ENCODE data around the gene LYL1. TPM values are rescaled to one million over a fixed set of nuclear protein-coding genes. Genes with fewer than 3 reads are reported as not detected.

The LYL1 gene
- total RNA-seq, 3 donors from 2014 or later (not counting 1 experiment from before 2014, with no cell fraction given) = 2.0 to 7.7 (median 6.7) TPM

DNA sequence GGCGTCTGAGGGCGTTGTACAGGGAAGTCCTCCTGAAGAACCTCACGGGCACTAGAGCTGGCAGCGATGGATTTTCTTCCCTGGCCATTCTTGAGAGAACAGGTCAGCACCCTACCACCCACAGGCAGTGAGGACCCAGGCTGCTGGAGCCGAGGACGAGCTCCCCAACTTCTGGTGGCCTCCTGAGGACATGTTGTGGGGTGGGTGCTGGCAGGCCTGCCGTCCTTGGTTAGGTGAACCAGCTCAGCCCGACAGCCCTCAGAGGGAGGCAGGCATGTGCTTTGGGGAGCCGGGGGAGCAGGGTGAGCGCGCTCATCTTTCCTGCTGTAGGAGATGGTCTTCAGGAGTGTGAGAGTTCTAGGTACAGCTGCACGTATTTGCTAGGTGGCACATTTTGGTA is 15.4 kb downstream of the LYL1 start:
- no peaks in the 10 kb centered on the region for H3K36me3 Mint-ChIP-seq
- peaks cover 0 to 21% of the 10 kb centered on the region in 2 donors for H3K27me3 Mint-ChIP-seq (ENCODE audit: low read depth in 2 of 2)
- no peaks in the 10 kb centered on the region for H3K36me3 ChIP-seq (ENCODE audit: control insufficient read depth, insufficient read depth, low read length)
- WGBS (ENCODE audit: insufficient coverage) = 93% methylated on average over 11 of the region's 12 CpGs
- no peaks in the 10 kb centered on the region for H3K9me3 ChIP-seq (ENCODE audit: control insufficient read depth, insufficient read depth, low read length)
- no peak overlapping the region for H3K27ac ChIP-seq (ENCODE audit: low read length)
- no peaks in the 10 kb centered on the region for H3K9me3 Mint-ChIP-seq
- TF ChIP-seq, protein P1, sequence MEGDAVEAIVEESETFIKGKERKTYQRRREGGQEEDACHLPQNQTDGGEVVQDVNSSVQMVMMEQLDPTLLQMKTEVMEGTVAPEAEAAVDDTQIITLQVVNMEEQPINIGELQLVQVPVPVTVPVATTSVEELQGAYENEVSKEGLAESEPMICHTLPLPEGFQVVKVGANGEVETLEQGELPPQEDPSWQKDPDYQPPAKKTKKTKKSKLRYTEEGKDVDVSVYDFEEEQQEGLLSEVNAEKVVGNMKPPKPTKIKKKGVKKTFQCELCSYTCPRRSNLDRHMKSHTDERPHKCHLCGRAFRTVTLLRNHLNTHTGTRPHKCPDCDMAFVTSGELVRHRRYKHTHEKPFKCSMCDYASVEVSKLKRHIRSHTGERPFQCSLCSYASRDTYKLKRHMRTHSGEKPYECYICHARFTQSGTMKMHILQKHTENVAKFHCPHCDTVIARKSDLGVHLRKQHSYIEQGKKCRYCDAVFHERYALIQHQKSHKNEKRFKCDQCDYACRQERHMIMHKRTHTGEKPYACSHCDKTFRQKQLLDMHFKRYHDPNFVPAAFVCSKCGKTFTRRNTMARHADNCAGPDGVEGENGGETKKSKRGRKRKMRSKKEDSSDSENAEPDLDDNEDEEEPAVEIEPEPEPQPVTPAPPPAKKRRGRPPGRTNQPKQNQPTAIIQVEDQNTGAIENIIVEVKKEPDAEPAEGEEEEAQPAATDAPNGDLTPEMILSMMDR (IDR thresholded peaks at IDR 0.05) = no peak
- DNase-seq = no peak
- ATAC-seq = no peak
- H3K27me3 ChIP-seq (ENCODE audit: control insufficient read depth, insufficient read depth, low read length) = no peaks in the 10 kb centered on the region
- intact Hi-C loops (cut with micrococcal nuclease) = no loop called here
- no peaks in the 10 kb centered on the region for H3K4me1 ChIP-seq (ENCODE audit: control insufficient read depth, insufficient read depth, low read length)
- H3K4me3 ChIP-seq (ENCODE audit: low read length) = no peak overlapping the region
- no peak overlapping the region for H3K4me3 Mint-ChIP-seq
- H3K4me1 Mint-ChIP-seq = no peaks in the 10 kb centered on the region
- H3K27ac Mint-ChIP-seq = no peak overlapping the region

DNA sequence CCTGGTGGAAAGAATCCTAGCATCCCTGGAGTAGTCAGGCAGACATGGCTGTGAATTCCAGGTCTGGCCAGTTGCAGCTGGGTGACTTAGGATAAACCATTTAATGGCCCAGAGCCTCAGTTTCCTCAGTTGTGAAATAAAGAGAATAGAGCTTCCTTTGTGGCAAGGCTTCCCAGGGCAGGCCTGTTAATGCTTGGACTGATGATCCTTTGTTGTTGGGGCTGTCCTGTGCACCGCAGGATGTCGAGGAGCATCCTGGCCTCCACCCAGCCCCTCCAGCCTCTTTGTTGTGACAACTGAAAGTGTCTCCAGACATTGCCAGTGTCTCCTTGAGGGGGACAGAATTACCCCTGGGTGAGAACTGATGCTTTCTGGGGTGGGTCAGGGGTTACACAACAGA is 16.3 kb downstream of the LYL1 start:
- ATAC-seq = no peak
- intact Hi-C loops (cut with micrococcal nuclease) = no loop called here
- no peaks in the 10 kb centered on the region for H3K36me3 Mint-ChIP-seq
- no peak overlapping the region for H3K27ac Mint-ChIP-seq
- H3K9me3 ChIP-seq (ENCODE audit: control insufficient read depth, insufficient read depth, low read length) = no peaks in the 10 kb centered on the region
- H3K4me3 ChIP-seq (ENCODE audit: low read length) = no peak overlapping the region
- H3K9me3 Mint-ChIP-seq = no peaks in the 10 kb centered on the region
- DNase-seq = no peak
- no peaks in the 10 kb centered on the region for H3K36me3 ChIP-seq (ENCODE audit: control insufficient read depth, insufficient read depth, low read length)
- TF ChIP-seq, protein P1 (IDR thresholded peaks at IDR 0.05) = no peak
- no peak overlapping the region for H3K4me3 Mint-ChIP-seq
- no peaks in the 10 kb centered on the region for H3K4me1 ChIP-seq (ENCODE audit: control insufficient read depth, insufficient read depth, low read length)
- H3K4me1 Mint-ChIP-seq = no peaks in the 10 kb centered on the region
- no peaks in the 10 kb centered on the region for H3K27me3 ChIP-seq (ENCODE audit: control insufficient read depth, insufficient read depth, low read length)
- H3K27ac ChIP-seq (ENCODE audit: low read length) = no peak overlapping the region
- WGBS (ENCODE audit: insufficient coverage) = 100% methylated on average over 2 of the region's 2 CpGs
- peaks cover 0 to 18% of the 10 kb centered on the region in 2 donors for H3K27me3 Mint-ChIP-seq (ENCODE audit: low read depth in 2 of 2)

DNA sequence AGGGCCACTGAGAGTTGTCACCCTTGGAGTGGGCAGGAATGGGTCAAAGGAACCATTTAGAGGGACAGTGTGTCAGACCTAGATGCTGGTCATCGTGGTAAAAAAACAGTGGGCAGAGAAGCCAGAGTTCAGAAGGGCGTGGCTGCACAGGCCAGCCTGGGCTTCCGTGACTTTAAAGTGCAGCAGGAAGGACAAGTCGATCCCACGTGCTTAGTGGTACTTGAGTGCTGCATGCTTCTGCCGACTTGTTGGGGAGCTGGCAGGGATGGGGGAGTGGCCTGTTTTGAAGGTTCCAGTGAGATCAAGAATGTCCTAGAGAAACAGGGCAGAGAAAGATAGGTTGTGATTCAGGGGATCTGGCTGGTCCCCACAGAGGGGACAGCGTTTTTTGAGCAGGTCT is 17.0 kb downstream of the LYL1 start:
- no peak overlapping the region for H3K27ac ChIP-seq (ENCODE audit: low read length)
- ATAC-seq (no peak), DNase-seq (no peak)
- H3K9me3 ChIP-seq (ENCODE audit: control insufficient read depth, insufficient read depth, low read length) = no peaks in the 10 kb centered on the region
- H3K27me3 ChIP-seq (ENCODE audit: control insufficient read depth, insufficient read depth, low read length) = no peaks in the 10 kb centered on the region
- no peaks in the 10 kb centered on the region for H3K36me3 ChIP-seq (ENCODE audit: control insufficient read depth, insufficient read depth, low read length)
- Mint-ChIP-seq H3K27ac (no peak overlapping the region), H3K4me3 (no peak overlapping the region), H3K9me3 (no peaks in the 10 kb centered on the region), H3K36me3 (no peaks in the 10 kb centered on the region), H3K27me3 (ENCODE audit: low read depth in 2 of 2) (peaks cover 0 to 18% of the 10 kb centered on the region in 2 donors), H3K4me1 (no peaks in the 10 kb centered on the region)
- H3K4me3 ChIP-seq (ENCODE audit: low read length) = no peak overlapping the region
- intact Hi-C loops (cut with micrococcal nuclease) = no loop called here
- 41% methylated on average over 7 of the region's 7 CpGs for WGBS (ENCODE audit: insufficient coverage)
- no peaks in the 10 kb centered on the region for H3K4me1 ChIP-seq (ENCODE audit: control insufficient read depth, insufficient read depth, low read length)
- TF ChIP-seq, protein P1 (IDR thresholded peaks at IDR 0.05) = no peak

DNA sequence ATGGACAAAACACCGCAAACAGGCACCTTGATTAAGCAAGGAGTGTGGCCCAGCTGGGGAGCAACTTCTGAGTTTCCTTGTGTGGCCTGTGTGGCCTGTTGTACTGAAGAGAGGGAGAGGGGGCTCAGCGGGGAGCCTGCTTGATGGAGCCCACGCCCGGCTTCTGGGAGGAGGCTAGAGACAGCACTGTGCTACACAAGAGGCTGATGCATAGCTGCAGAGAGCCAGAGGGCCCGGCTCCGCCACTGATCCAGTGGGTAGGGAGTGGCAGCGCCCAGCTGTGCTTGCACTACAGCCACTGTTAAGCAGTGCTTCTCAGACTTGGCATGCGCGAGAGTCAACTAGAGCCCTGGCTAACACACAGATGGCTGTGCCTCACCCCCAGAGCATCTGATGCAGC is 19.0 kb downstream of the LYL1 start:
- H3K27ac Mint-ChIP-seq = no peak overlapping the region
- 94% methylated on average over 9 of the region's 9 CpGs for WGBS (ENCODE audit: insufficient coverage)

More for the DNA sequence above, 19.0 kb downstream of the LYL1 start:
- H3K4me3 ChIP-seq (ENCODE audit: low read length) = no peak overlapping the region
- H3K27ac ChIP-seq (ENCODE audit: low read length) = no peak overlapping the region
- no peaks in the 10 kb centered on the region for H3K4me1 Mint-ChIP-seq
- DNase-seq (no peak), ATAC-seq (no peak)
- TF ChIP-seq, protein P1 (IDR thresholded peaks at IDR 0.05) = no peak
- H3K36me3 ChIP-seq (ENCODE audit: control insufficient read depth, insufficient read depth, low read length) = no peaks in the 10 kb centered on the region
- H3K9me3 ChIP-seq (ENCODE audit: control insufficient read depth, insufficient read depth, low read length) = no peaks in the 10 kb centered on the region
- no peaks in the 10 kb centered on the region for H3K36me3 Mint-ChIP-seq
- intact Hi-C loops (cut with micrococcal nuclease) = no loop called here
- no peaks in the 10 kb centered on the region for H3K4me1 ChIP-seq (ENCODE audit: control insufficient read depth, insufficient read depth, low read length)
- no peaks in the 10 kb centered on the region for H3K9me3 Mint-ChIP-seq
- H3K4me3 Mint-ChIP-seq = no peak overlapping the region
- peaks cover 0 to 13% of the 10 kb centered on the region in 2 donors for H3K27me3 Mint-ChIP-seq (ENCODE audit: low read depth in 2 of 2)
- no peaks in the 10 kb centered on the region for H3K27me3 ChIP-seq (ENCODE audit: control insufficient read depth, insufficient read depth, low read length)
